Adrenal gland (tissue), 5 donors: ENCODE results near the gene NRXN2.

ENCODE experiments used
- CTCF ChIP-seq, 6 experiments: fragments of 450-650 bp in 4 of 6; fragments of 200-600 bp in 2 of 6; sonication (generic) in 1 of 6; IDR thresholded peaks; 1 replicate in 5 of 6; 2 replicates in 1 of 6; pipeline versions ENCODE4 v1.5.1 to v1.8.0; 2016 to 2021; ENCODE audit warnings: antibody characterized with exemption in 6 of 6, mild to moderate bottlenecking in 2 of 6, moderate library complexity in 1 of 6
- POLR2A ChIP-seq, 2 donors: fragments of 450-650 bp; IDR thresholded peaks; one replicate each; pipeline ENCODE4 v1.6.1; 2017; ENCODE audit warnings: antibody characterized with exemption in 2 of 2, mild to moderate bottlenecking in 2 of 2, moderate library complexity in 1 of 2
- donor health status: DM: no; HTN: no; CAD: no.

- TF ChIP-seq CTCF (IDR thresholded peaks at IDR 0.05) (no peak), POLR2A (IDR thresholded peaks at IDR 0.05) (peak in 1 of 2 donors; percentile 6)
Observed at GRCh38 chr11:64566042-64566914, 156.7 kb downstream of the NRXN2 start.
